Measurements from ENCODE around the gene ORAI3. TPM values are rescaled to one million over a fixed set of nuclear protein-coding genes. Genes with fewer than 3 reads are reported as not detected.

Gene ORAI3
- polyA plus RNA-seq, 1 donor from 2014 or later: 7.3 TPM

DNA sequence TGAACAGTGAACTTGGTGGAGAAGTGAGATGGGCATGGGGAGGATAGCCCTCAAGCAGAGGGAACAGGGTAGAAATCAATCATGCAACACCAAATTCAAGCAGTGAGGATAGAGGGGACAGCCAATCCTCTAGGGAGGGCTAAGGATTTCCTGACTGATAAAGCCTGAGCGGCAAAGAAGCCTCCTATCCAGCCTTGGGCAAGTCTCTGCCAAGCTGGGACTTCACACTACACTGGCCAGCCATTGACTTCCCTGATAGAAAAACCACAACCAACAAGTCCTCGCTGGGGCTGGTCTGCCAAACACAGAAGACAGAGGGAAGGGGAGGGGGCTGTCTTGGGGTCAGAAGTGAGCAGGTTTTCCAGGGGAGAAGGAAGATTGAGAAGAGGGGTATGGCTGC, 28.0 kb upstream of the ORAI3 start:
- no peaks in the 10 kb centered on the region for H3K9me3 ChIP-seq (ENCODE audit: low read length)
- no peaks in the 10 kb centered on the region for H3K9me2 ChIP-seq (ENCODE audit: insufficient read depth, low read length)
- no peak overlapping the region for H3K9ac ChIP-seq (ENCODE audit: low read length)
- no peak overlapping the region for H2AFZ ChIP-seq (ENCODE audit: low read depth, low read length)
- no peaks in the 10 kb centered on the region for H3K36me3 ChIP-seq (ENCODE audit: insufficient read depth, low read length)
- H3K27ac ChIP-seq (ENCODE audit: low read length): peak overlapping the region; percentile 94
- no peak overlapping the region for H3K4me3 ChIP-seq (ENCODE audit: low read length)
- H4K20me1 ChIP-seq (ENCODE audit: insufficient read depth): no peaks in the 10 kb centered on the region
- H3K27me3 ChIP-seq (ENCODE audit: insufficient read depth, low read depth, low read length): no peaks in the 10 kb centered on the region
- no peak for TF ChIP-seq SMC3 (conservative IDR thresholded peaks at IDR 0.05; ENCODE audit: poor library complexity)
- no peak for TF ChIP-seq TAF1 (IDR thresholded peaks at IDR 0.05; ENCODE audit: low read depth)
- TF ChIP-seq RAD21 (conservative IDR thresholded peaks at IDR 0.05): no peak
- no peak overlapping the region for H3K4me2 ChIP-seq (ENCODE audit: low read length)
- H3F3A ChIP-seq (ENCODE audit: insufficient read depth, low read length, poor library complexity, severe bottlenecking): no peaks in the 10 kb centered on the region
- peaks cover 11% of the 10 kb centered on the region for H3K79me2 ChIP-seq (replicated peaks; ENCODE audit: insufficient read depth, low read length)

- Histone ChIP-seq H3K4me2 (ENCODE audit: low read length) (no peak overlapping the region), H3K27ac (ENCODE audit: low read length) (peak overlapping the region; percentile 94), H3F3A (ENCODE audit: insufficient read depth, low read length, poor library complexity, severe bottlenecking) (no peaks in the 10 kb centered on the region), H3K27me3 (ENCODE audit: insufficient read depth, low read depth, low read length) (no peaks in the 10 kb centered on the region), H3K4me3 (ENCODE audit: low read length) (peak overlapping the region; percentile 87), H3K36me3 (ENCODE audit: insufficient read depth, low read length) (no peaks in the 10 kb centered on the region), H4K20me1 (ENCODE audit: insufficient read depth) (no peaks in the 10 kb centered on the region), H3K9ac (ENCODE audit: low read length) (peak overlapping the region; percentile 76), H3K9me3 (ENCODE audit: low read length) (no peaks in the 10 kb centered on the region), H3K79me2 (replicated peaks; ENCODE audit: insufficient read depth, low read length) (peaks cover 11% of the 10 kb centered on the region), H3K9me2 (ENCODE audit: insufficient read depth, low read length) (no peaks in the 10 kb centered on the region), H2AFZ (ENCODE audit: low read depth, low read length) (no peak overlapping the region)
- no peak for TF ChIP-seq EZH2 (IDR thresholded peaks at IDR 0.05; ENCODE audit: borderline replicate concordance, insufficient read depth, low read length, poor library complexity, severe bottlenecking)
- TF ChIP-seq SMC3 (conservative IDR thresholded peaks at IDR 0.05; ENCODE audit: poor library complexity): no peak
- TF ChIP-seq MXI1 (conservative IDR thresholded peaks at IDR 0.05; ENCODE audit: poor library complexity, severe bottlenecking): no peak
- TF ChIP-seq, protein P1, sequence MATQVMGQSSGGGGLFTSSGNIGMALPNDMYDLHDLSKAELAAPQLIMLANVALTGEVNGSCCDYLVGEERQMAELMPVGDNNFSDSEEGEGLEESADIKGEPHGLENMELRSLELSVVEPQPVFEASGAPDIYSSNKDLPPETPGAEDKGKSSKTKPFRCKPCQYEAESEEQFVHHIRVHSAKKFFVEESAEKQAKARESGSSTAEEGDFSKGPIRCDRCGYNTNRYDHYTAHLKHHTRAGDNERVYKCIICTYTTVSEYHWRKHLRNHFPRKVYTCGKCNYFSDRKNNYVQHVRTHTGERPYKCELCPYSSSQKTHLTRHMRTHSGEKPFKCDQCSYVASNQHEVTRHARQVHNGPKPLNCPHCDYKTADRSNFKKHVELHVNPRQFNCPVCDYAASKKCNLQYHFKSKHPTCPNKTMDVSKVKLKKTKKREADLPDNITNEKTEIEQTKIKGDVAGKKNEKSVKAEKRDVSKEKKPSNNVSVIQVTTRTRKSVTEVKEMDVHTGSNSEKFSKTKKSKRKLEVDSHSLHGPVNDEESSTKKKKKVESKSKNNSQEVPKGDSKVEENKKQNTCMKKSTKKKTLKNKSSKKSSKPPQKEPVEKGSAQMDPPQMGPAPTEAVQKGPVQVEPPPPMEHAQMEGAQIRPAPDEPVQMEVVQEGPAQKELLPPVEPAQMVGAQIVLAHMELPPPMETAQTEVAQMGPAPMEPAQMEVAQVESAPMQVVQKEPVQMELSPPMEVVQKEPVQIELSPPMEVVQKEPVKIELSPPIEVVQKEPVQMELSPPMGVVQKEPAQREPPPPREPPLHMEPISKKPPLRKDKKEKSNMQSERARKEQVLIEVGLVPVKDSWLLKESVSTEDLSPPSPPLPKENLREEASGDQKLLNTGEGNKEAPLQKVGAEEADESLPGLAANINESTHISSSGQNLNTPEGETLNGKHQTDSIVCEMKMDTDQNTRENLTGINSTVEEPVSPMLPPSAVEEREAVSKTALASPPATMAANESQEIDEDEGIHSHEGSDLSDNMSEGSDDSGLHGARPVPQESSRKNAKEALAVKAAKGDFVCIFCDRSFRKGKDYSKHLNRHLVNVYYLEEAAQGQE (IDR thresholded peaks at IDR 0.05; ENCODE audit: borderline replicate concordance): no peak
- no peak for TF ChIP-seq TAF1 (IDR thresholded peaks at IDR 0.05; ENCODE audit: low read depth)
- no peak for TF ChIP-seq EP300 (conservative IDR thresholded peaks at IDR 0.05; ENCODE audit: poor library complexity, severe bottlenecking)
- TF ChIP-seq POLR2AphosphoS5 (IDR thresholded peaks at IDR 0.05): no peak
- no peak for TF ChIP-seq RAD21 (conservative IDR thresholded peaks at IDR 0.05)
- TF ChIP-seq, protein P2, sequence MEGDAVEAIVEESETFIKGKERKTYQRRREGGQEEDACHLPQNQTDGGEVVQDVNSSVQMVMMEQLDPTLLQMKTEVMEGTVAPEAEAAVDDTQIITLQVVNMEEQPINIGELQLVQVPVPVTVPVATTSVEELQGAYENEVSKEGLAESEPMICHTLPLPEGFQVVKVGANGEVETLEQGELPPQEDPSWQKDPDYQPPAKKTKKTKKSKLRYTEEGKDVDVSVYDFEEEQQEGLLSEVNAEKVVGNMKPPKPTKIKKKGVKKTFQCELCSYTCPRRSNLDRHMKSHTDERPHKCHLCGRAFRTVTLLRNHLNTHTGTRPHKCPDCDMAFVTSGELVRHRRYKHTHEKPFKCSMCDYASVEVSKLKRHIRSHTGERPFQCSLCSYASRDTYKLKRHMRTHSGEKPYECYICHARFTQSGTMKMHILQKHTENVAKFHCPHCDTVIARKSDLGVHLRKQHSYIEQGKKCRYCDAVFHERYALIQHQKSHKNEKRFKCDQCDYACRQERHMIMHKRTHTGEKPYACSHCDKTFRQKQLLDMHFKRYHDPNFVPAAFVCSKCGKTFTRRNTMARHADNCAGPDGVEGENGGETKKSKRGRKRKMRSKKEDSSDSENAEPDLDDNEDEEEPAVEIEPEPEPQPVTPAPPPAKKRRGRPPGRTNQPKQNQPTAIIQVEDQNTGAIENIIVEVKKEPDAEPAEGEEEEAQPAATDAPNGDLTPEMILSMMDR (IDR thresholded peaks at IDR 0.05; ENCODE audit: poor library complexity, severe bottlenecking): no peak
Observed at GRCh38 chr16:30921459-30921747, 27.5 kb upstream of the ORAI3 start.
